H54 (cell line): ENCODE results near the gene HIPK2.
A peak's percentile ranks its signal among the peaks of the same experiment; 100 is the strongest.
"Not testable (repeated sequence)": the region's sequence is repeated elsewhere in the genome, so short reads cannot be mapped to it uniquely, and the experiment has no call there.

Source experiments
- DNase-seq: peaks from one replicate; pipeline ENCODE4 v3.0.0; 2011; ENCODE audit warnings: low spot score, mixed read lengths; ENCODE audit not compliant: insufficient read length
- FAIRE-seq: peaks from 3 replicates; lab custom pipeline; 2011; peaks lifted over from hg19 to GRCh38; lab: Jason Lieb, UNC
- POLR2A ChIP-seq: IDR thresholded peaks from 2 replicates; pipeline ENCODE4 v1.6.1; 2011; ENCODE audit warnings: low read depth, mild to moderate bottlenecking, low read length

HIPK2 gene

GRCh38 chr7:139629392-139630082 is 148.3 kb downstream of the HIPK2 start:
- TF ChIP-seq POLR2A: no peak
- FAIRE-seq: no peak
- DNase-seq: no peak

- FAIRE-seq (no peak), DNase-seq (no peak)
- TF ChIP-seq POLR2A: no peak
These were observed 150.0 kb downstream of the HIPK2 start for GRCh38 chr7:139627831-139628230.

- FAIRE-seq (no peak), DNase-seq (no peak)
- no peak for TF ChIP-seq POLR2A
These were observed 151.0 kb downstream of the HIPK2 start for GRCh38 chr7:139626817-139627216.

GRCh38 chr7:139623518-139623917 is 154.3 kb downstream of the HIPK2 start:
- FAIRE-seq: no peak
- no peak for TF ChIP-seq POLR2A
- no peak for DNase-seq

- FAIRE-seq (no peak), DNase-seq (peak; percentile 38)
- TF ChIP-seq POLR2A: no peak
These were observed 157.0 kb downstream of the HIPK2 start for GRCh38 chr7:139620676-139621344.

- peak; percentile 35 for DNase-seq
- TF ChIP-seq POLR2A: no peak
- no peak for FAIRE-seq
These were observed 158.5 kb downstream of the HIPK2 start for GRCh38 chr7:139619367-139619657.

GRCh38 chr7:139618482-139619366 is 159.1 kb downstream of the HIPK2 start:
- DNase-seq (peak; percentile 11), FAIRE-seq (no peak)
- no peak for TF ChIP-seq POLR2A

- FAIRE-seq (no peak), DNase-seq (no peak)
- TF ChIP-seq POLR2A: no peak
These were observed 160.7 kb downstream of the HIPK2 start for GRCh38 chr7:139617074-139617473.

GRCh38 chr7:139614886-139615285 is 162.9 kb downstream of the HIPK2 start:
- FAIRE-seq (no peak), DNase-seq (no peak)
- TF ChIP-seq POLR2A: no peak

GRCh38 chr7:139613971-139614411 is 163.8 kb downstream of the HIPK2 start:
- no peak for FAIRE-seq
- no peak for DNase-seq
- no peak for TF ChIP-seq POLR2A

GRCh38 chr7:139611556-139611955 is 166.2 kb downstream of the HIPK2 start:
- FAIRE-seq, DNase-seq: not testable (repeated sequence)

GRCh38 chr7:139610595-139610994 is 167.2 kb downstream of the HIPK2 start:
- DNase-seq (no peak), FAIRE-seq (no peak)

GRCh38 chr7:139603896-139604295 is 173.9 kb downstream of the HIPK2 start:
- TF ChIP-seq POLR2A: no peak
- no peak for DNase-seq
- FAIRE-seq: no peak

More at GRCh38 chr7:139610595-139610994, 167.2 kb downstream of the HIPK2 start:
- no peak for TF ChIP-seq POLR2A

GRCh38 chr7:139603282-139603681 is 174.5 kb downstream of the HIPK2 start:
- TF ChIP-seq POLR2A: no peak
- FAIRE-seq: no peak
- no peak for DNase-seq

- FAIRE-seq (peak; percentile 38), DNase-seq (peak; percentile 30)
- TF ChIP-seq POLR2A: no peak
These were observed 175.6 kb downstream of the HIPK2 start for GRCh38 chr7:139602143-139602722.
